HepG2 (cell line): Measurements from ENCODE around the gene SPATA25. TPM values are rescaled to one million over a fixed set of nuclear protein-coding genes. Genes with fewer than 3 reads are reported as not detected.

Experiments used
- ATAC-seq: fragments of 200-7000 bp; cut with Tn5 transposase; 3 replicates; pipeline ENCODE4 v1.9.1; 2020; ENCODE audit warnings: mild to moderate bottlenecking, moderate library complexity
- BruUV-seq: library from RNA; stranded (reverse); fragments of 400-500 nt; replicated peaks from 2 replicates; lab custom pipeline; 2021; lab: Mats Ljungman, UMichigan
- CTCF ChIA-PET: fragments of 300-600 bp; formaldehyde crosslinking; extraction: SDS; loops from one replicate; lab custom pipeline; 2021; ENCODE audit warnings: low total read pairs, inconsistent platforms, low intra/inter-chr PET ratio; lab: Yijun Ruan, JAX
- POLR2A ChIA-PET: fragments of 350-600 bp; sonication (Branson Sonifier 250); formaldehyde crosslinking; loops from one replicate; lab custom pipeline; 2020; ENCODE audit warnings: antibody characterized with exemption, inconsistent platforms; lab: Yijun Ruan, JAX
- DNase-seq: peaks from one replicate; pipeline ENCODE4 v3.0.0-alpha.2; 2015; ENCODE audit warnings: low spot score
- FAIRE-seq: peaks from 3 replicates; lab custom pipeline; 2011; peaks lifted over from hg19 to GRCh38; lab: Jason Lieb, UNC
- H2AFZ ChIP-seq: one replicate; pipeline ENCODE4 v1.6.1; 2011; ENCODE audit warnings: low read length, inconsistent platforms
- H3K27ac ChIP-seq: fragments of 300-600 bp; 3 replicates; pipeline ENCODE4 v1.8.0; 2011; ENCODE audit warnings: mixed run types, mild to moderate bottlenecking, mixed read lengths, low read length, inconsistent platforms; ENCODE audit not compliant: insufficient read depth; ENCODE audit errors: extremely low read length
- H3K27me3 ChIP-seq, 2 experiments: fragments of 200-600 bp in 1 of 2; 2 replicates in 1 of 2; 3 replicates in 1 of 2; pipeline versions ENCODE4 v1.6.0 to v1.8.0; 2011; ENCODE audit warnings: low read length in 2 of 2, mild to moderate bottlenecking in 2 of 2, moderate library complexity in 2 of 2, inconsistent platforms in 1 of 2; ENCODE audit not compliant: insufficient read depth in 2 of 2, control insufficient read depth in 1 of 2
- H3K36me3 ChIP-seq, 2 experiments: fragments of 200-600 bp in 1 of 2; replicated peaks in 1 of 2; 2 replicates in 1 of 2; 3 replicates in 1 of 2; pipeline versions ENCODE4 v1.5.1 to v1.8.0; 2011; ENCODE audit warnings: low read length in 2 of 2, inconsistent platforms in 1 of 2; ENCODE audit not compliant: insufficient read depth in 2 of 2, control insufficient read depth in 1 of 2
- H3K4me1 ChIP-seq: 2 replicates; pipeline ENCODE4 v1.5.1; 2012; ENCODE audit warnings: low read length, inconsistent platforms; ENCODE audit not compliant: insufficient read depth
- H3K4me2 ChIP-seq: 2 replicates; pipeline ENCODE4 v1.6.0; 2011; ENCODE audit warnings: low read depth, low read length, inconsistent platforms
- H3K4me3 ChIP-seq, 3 experiments: fragments of 200-600 bp in 1 of 3; sonication (generic), shearing (Covaris generic) in 1 of 3; replicated peaks in 1 of 3; 2 replicates each; pipeline ENCODE4 v1.5.1; 2011 to 2016; ENCODE audit warnings: low read length in 3 of 3, inconsistent platforms in 2 of 3, low read depth in 2 of 3, mild to moderate bottlenecking in 2 of 3, control low read depth in 1 of 3, mixed read lengths in 1 of 3; ENCODE audit not compliant: insufficient read depth in 1 of 3
- H3K79me2 ChIP-seq: one replicate; pipeline ENCODE4 v1.6.1; 2011; ENCODE audit warnings: low read length, inconsistent platforms; ENCODE audit not compliant: insufficient read depth
- H3K9ac ChIP-seq: 2 replicates; pipeline ENCODE4 v1.6.0; 2011; ENCODE audit warnings: mild to moderate bottlenecking, low read depth, low read length, inconsistent platforms; ENCODE audit not compliant: insufficient read depth
- H3K9me3 ChIP-seq: 2 replicates; pipeline ENCODE4 v1.5.1; 2012; ENCODE audit warnings: mild to moderate bottlenecking, low read length
- H4K20me1 ChIP-seq: 2 replicates; pipeline ENCODE4 v1.6.0; 2011; ENCODE audit warnings: inconsistent platforms, mild to moderate bottlenecking, low read length, moderate library complexity; ENCODE audit not compliant: insufficient read depth
- FLYWCH1 ChIP-seq: sonication (generic); formaldehyde crosslinking; IDR thresholded peaks from 2 replicates; pipeline ENCODE4 v1.8.1; 2023; ENCODE audit warnings: mild to moderate bottlenecking, missing genetic modification reagents
- JUNB ChIP-seq: sonication (generic); formaldehyde crosslinking; IDR thresholded peaks from 2 replicates; pipeline ENCODE4 v1.8.0; 2022; ENCODE audit warnings: missing genetic modification reagents, mild to moderate bottlenecking, borderline replicate concordance
- NFE2 ChIP-seq: sonication (generic); formaldehyde crosslinking; IDR thresholded peaks from 2 replicates; pipeline ENCODE4 v1.4.0; 2020; ENCODE audit warnings: missing genetic modification reagents
- NR2F1 ChIP-seq, 2 experiments: fragments of 450-650 bp in 1 of 2; formaldehyde crosslinking in 1 of 2; IDR thresholded peaks; 2 replicates each; pipeline versions ENCODE4 v1.5.0 to v1.6.1; 2016 to 2020; ENCODE audit warnings: mild to moderate bottlenecking in 1 of 2, missing compliant biosample characterization in 1 of 2, missing genetic modification reagents in 1 of 2, moderate library complexity in 1 of 2
- REPIN1 ChIP-seq: sonication (generic); formaldehyde crosslinking; IDR thresholded peaks from 2 replicates; pipeline ENCODE4 v1.8.0; 2022; ENCODE audit warnings: missing genetic modification reagents, low read depth, mild to moderate bottlenecking, borderline replicate concordance
- SMARCC2 ChIP-seq: fragments of 450-650 bp; IDR thresholded peaks from 2 replicates; pipeline ENCODE4 v1.6.1; 2017; ENCODE audit warnings: antibody characterized with exemption, mild to moderate bottlenecking
- SNRNP70 ChIP-seq: fragments of 200-400 bp; formaldehyde crosslinking; IDR thresholded peaks from 2 replicates; pipeline ENCODE4 v1.6.1; 2017; ENCODE audit warnings: mild to moderate bottlenecking, low read depth, low read length, moderate library complexity
- TARDBP ChIP-seq: sonication (generic); formaldehyde crosslinking; IDR thresholded peaks from 2 replicates; pipeline ENCODE4 v1.8.0; 2022; ENCODE audit warnings: mild to moderate bottlenecking, missing genetic modification reagents
- U2AF2 ChIP-seq: fragments of 200-400 bp; formaldehyde crosslinking; IDR thresholded peaks from 2 replicates; pipeline ENCODE4 v1.6.1; 2017; ENCODE audit warnings: low read depth, mild to moderate bottlenecking, low read length
- ZBTB20 ChIP-seq: sonication (generic); formaldehyde crosslinking; IDR thresholded peaks from 2 replicates; pipeline ENCODE4 v1.8.1; 2023; ENCODE audit warnings: missing genetic modification reagents, low read depth, mild to moderate bottlenecking, borderline replicate concordance
- ZHX1 ChIP-seq: sonication (generic); formaldehyde crosslinking; IDR thresholded peaks from 2 replicates; pipeline ENCODE4 v1.8.1; 2022; ENCODE audit warnings: low read depth, mild to moderate bottlenecking, missing genetic modification reagents
- ZKSCAN1 ChIP-seq: fragments of 150-350 bp; IDR thresholded peaks from 2 replicates; pipeline ENCODE4 v1.6.1; 2014; ENCODE audit warnings: low read length
- ZNF138 ChIP-seq: sonication (generic); formaldehyde crosslinking; IDR thresholded peaks from 2 replicates; pipeline ENCODE4 v1.5.0; 2020; ENCODE audit warnings: mild to moderate bottlenecking, low read depth, missing genetic modification reagents
- ZNF224 ChIP-seq: sonication (generic); formaldehyde crosslinking; IDR thresholded peaks from 2 replicates; pipeline ENCODE4 v1.5.0; 2020; ENCODE audit warnings: mild to moderate bottlenecking, missing genetic modification reagents
- ZNF615 ChIP-seq: sonication (generic); formaldehyde crosslinking; IDR thresholded peaks from 2 replicates; pipeline ENCODE4 v1.5.0; 2020; ENCODE audit warnings: mild to moderate bottlenecking, missing genetic modification reagents, borderline replicate concordance
- ZNF674 ChIP-seq: sonication (generic); formaldehyde crosslinking; IDR thresholded peaks from 2 replicates; pipeline ENCODE4 v1.5.0; 2020; ENCODE audit warnings: low read depth, mild to moderate bottlenecking, missing genetic modification reagents
- ZNF724P ChIP-seq: sonication (generic); formaldehyde crosslinking; IDR thresholded peaks from 2 replicates; pipeline ENCODE4 v1.8.0; 2022; ENCODE audit warnings: missing genetic modification reagents, borderline replicate concordance
- WGBS: methylation state at CpG from one replicate; pipeline ENCODE4 v1.1.6; 2017; ENCODE audit warnings: low lambda C conversion rate; 5-methylcytosine and 5-hydroxymethylcytosine counted together
- in situ Hi-C: cut with HindIII; loops from 2 replicates; pipeline ENCODE4 v1.10.0; 2017; ENCODE audit warnings: low pct_unique_long_range_greater_than_20kb; ENCODE audit not compliant: extremely low pct_ligation_motif_present
- intact Hi-C: fragments of 100-400 bp; cut with micrococcal nuclease; formaldehyde crosslinking; loops from one replicate; pipeline ENCODE4 v1.10.0; 2022; ENCODE audit not compliant: unreplicated experiment
- polyA plus RNA-seq, 8 experiments: library from polyadenylated mRNA; depleted of rRNA in 3 of 8; stranded (reverse) in 7 of 8; unstranded in 1 of 8; fragments of >200 nt; fragmentation: Illumina TruSeq in 4 of 8; extraction: Trizol in 4 of 8; gene quantifications; 2 replicates each; pipeline versions ENCODE4 v1.2.1 to v1.2.3, GENCODE V29; 2011 to 2016; ENCODE audit warnings: low read depth in 4 of 8, missing spikeins in 1 of 8, mixed read lengths in 1 of 8; ENCODE audit not compliant: insufficient read depth in 1 of 8
- total RNA-seq, 5 experiments: library from RNA; depleted of rRNA; stranded (reverse); fragments of >200 nt; fragmentation: Illumina TruSeq; extraction: Trizol; gene quantifications; 2 replicates each; pipeline ENCODE4 v1.2.3, GENCODE V29; 2016; ENCODE audit warnings: low read depth in 1 of 5
- TF ChIP-seq, protein P1 (sequence below): sonication (generic); formaldehyde crosslinking; IDR thresholded peaks from 2 replicates; pipeline ENCODE4 v1.4.0; 2020; ENCODE audit warnings: missing genetic modification reagents
- TF ChIP-seq, protein P2 (sequence below): sonication (generic); formaldehyde crosslinking; IDR thresholded peaks from 2 replicates; pipeline ENCODE4 v1.8.0; 2022; ENCODE audit warnings: missing genetic modification reagents, low read depth, mild to moderate bottlenecking, borderline replicate concordance

SPATA25 gene
- total and polyA plus RNA-seq, 2 of the 13 experiments (the other 11 are each of a cell fraction or from before 2014, with no cell fraction given), result 4.8 to 7.6 TPM

GRCh38 chr20:45926731-45927070 lies 39.3 kb upstream of the SPATA25 start:
- intact Hi-C loops (loop anchor here (2.0 kb wide), 1 partner anchor 36 kb away; the partner anchor contains the start of genes CTSA and NEURL2), in situ Hi-C loops (no loop called here)
- Histone ChIP-seq H3K27ac (peak overlapping the region; percentile 72), H3K9me3 (no peaks in the 10 kb centered on the region), H3K27me3 (no peaks in the 10 kb centered on the region; a peak in 1 of 5 replicates), H4K20me1 (no peaks in the 10 kb centered on the region), H3K9ac (no peak overlapping the region; the same call in 1 of the 2 replicates), H3K4me2 (peak overlapping the region; percentile 68), H3K36me3 (no peaks in the 10 kb centered on the region), H3K79me2 (no peaks in the 10 kb centered on the region), H2AFZ (no peak overlapping the region), H3K4me3 (peak overlapping the region in 1 of 3 experiments; percentile 21; a peak in 1 of 6 replicates), H3K4me1 (peaks cover 79% of the 10 kb centered on the region)
- WGBS, result 32% methylated on average over 2 of the region's 2 CpGs
- ChIA-PET POLR2A (interaction anchor here (0.6 to 6.0 kb wide), 13 partner anchors 8 to 93 kb away, joined by 3 to 100 read pairs (median 15); partner anchors contain the start of genes CTSA, NEURL2, PCIF1 and SNX21), CTCF (no interaction called here)
- no TSS peak for BruUV-seq
- no peak for FAIRE-seq
- no peak for DNase-seq
- peak; percentile 7 for ATAC-seq
- no peak for TF ChIP-seq ZNF224
- no peak for TF ChIP-seq ZBTB20 (CRISPR knock-in tag)
- TF ChIP-seq FLYWCH1 (CRISPR knock-in tag), result no peak
- no peak for TF ChIP-seq ZNF724P (CRISPR knock-in tag)
- TF ChIP-seq ZNF615, result no peak
- TF ChIP-seq SNRNP70, result no peak
- no peak for TF ChIP-seq TARDBP
- no peak for TF ChIP-seq NR2F1 (CRISPR knock-in tag; IDR thresholded peaks at IDR 0.05)
- TF ChIP-seq U2AF2, result no peak
- TF ChIP-seq, protein P1, sequence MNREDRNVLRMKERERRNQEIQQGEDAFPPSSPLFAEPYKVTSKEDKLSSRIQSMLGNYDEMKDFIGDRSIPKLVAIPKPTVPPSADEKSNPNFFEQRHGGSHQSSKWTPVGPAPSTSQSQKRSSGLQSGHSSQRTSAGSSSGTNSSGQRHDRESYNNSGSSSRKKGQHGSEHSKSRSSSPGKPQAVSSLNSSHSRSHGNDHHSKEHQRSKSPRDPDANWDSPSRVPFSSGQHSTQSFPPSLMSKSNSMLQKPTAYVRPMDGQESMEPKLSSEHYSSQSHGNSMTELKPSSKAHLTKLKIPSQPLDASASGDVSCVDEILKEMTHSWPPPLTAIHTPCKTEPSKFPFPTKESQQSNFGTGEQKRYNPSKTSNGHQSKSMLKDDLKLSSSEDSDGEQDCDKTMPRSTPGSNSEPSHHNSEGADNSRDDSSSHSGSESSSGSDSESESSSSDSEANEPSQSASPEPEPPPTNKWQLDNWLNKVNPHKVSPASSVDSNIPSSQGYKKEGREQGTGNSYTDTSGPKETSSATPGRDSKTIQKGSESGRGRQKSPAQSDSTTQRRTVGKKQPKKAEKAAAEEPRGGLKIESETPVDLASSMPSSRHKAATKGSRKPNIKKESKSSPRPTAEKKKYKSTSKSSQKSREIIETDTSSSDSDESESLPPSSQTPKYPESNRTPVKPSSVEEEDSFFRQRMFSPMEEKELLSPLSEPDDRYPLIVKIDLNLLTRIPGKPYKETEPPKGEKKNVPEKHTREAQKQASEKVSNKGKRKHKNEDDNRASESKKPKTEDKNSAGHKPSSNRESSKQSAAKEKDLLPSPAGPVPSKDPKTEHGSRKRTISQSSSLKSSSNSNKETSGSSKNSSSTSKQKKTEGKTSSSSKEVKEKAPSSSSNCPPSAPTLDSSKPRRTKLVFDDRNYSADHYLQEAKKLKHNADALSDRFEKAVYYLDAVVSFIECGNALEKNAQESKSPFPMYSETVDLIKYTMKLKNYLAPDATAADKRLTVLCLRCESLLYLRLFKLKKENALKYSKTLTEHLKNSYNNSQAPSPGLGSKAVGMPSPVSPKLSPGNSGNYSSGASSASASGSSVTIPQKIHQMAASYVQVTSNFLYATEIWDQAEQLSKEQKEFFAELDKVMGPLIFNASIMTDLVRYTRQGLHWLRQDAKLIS (CRISPR knock-in tag), result no peak
- TF ChIP-seq ZNF138 (CRISPR knock-in tag), result no peak
- TF ChIP-seq ZHX1, result no peak
- TF ChIP-seq JUNB (CRISPR knock-in tag), result no peak
- TF ChIP-seq, protein P2, sequence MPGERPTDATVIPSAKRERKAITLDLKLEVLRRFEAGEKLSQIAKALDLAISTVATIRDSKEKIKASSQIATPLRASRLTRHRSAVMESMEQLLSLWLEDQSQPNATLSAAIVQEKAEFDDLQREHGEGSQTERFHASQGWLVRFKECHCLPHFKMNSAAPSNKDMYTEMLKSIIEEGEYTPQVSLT (CRISPR knock-in tag), result no peak
- no peak for TF ChIP-seq SMARCC2
- 0 out of 2 replicates have a peak, but pooled peaks have one; percentile 0 for TF ChIP-seq ZKSCAN1
- TF ChIP-seq REPIN1 (CRISPR knock-in tag), result no peak
- TF ChIP-seq ZNF674 (CRISPR knock-in tag), result no peak
- no peak for TF ChIP-seq NFE2 (CRISPR knock-in tag)
